Hepatocyte (in vitro differentiated cells): Measurements from ENCODE around the gene PVALEF. TPM values are rescaled to one million over a fixed set of nuclear protein-coding genes. Genes with fewer than 3 reads are reported as not detected.

Experiments used
- DNase-seq: peaks from one replicate; pipeline ENCODE4 v3.0.0-alpha.2; 2016; ENCODE audit warnings: low spot score
- H2AFZ ChIP-seq: fragments of 200-600 bp; sonication (generic); 2 replicates; pipeline ENCODE4 v1.6.0; 2016; ENCODE audit warnings: antibody characterized with exemption, mild to moderate bottlenecking
- H3K27ac ChIP-seq: fragments of 200-600 bp; sonication (generic); 2 replicates; pipeline ENCODE4 v1.5.1; 2016; ENCODE audit warnings: mild to moderate bottlenecking
- H3K27me3 ChIP-seq: fragments of 200-600 bp; sonication (generic); 2 replicates; pipeline ENCODE4 v1.6.1; 2016
- H3K36me3 ChIP-seq: fragments of 200-600 bp; sonication (generic); replicated peaks from 2 replicates; pipeline ENCODE4 v1.5.1; 2016; ENCODE audit warnings: low read depth; ENCODE audit not compliant: insufficient read depth
- H3K4me1 ChIP-seq: fragments of 200-600 bp; sonication (generic); 2 replicates; pipeline ENCODE4 v1.5.1; 2016; ENCODE audit warnings: mild to moderate bottlenecking, moderate library complexity; ENCODE audit not compliant: insufficient read depth
- H3K4me2 ChIP-seq: fragments of 200-600 bp; sonication (generic); 2 replicates; pipeline ENCODE4 v1.6.0; 2016
- H3K4me3 ChIP-seq: fragments of 200-600 bp; sonication (generic); 2 replicates; pipeline ENCODE4 v1.5.1; 2016; ENCODE audit warnings: mild to moderate bottlenecking
- H3K79me2 ChIP-seq: fragments of 200-600 bp; sonication (generic); 2 replicates; pipeline ENCODE4 v1.6.0; 2017; ENCODE audit warnings: mild to moderate bottlenecking
- H3K9me2 ChIP-seq: fragments of 200-600 bp; sonication (generic); replicated peaks from 2 replicates; pipeline ENCODE4 v1.6.0; 2017; ENCODE audit warnings: mild to moderate bottlenecking; ENCODE audit not compliant: insufficient read depth
- H3K9me3 ChIP-seq: fragments of 200-600 bp; sonication (generic); 2 replicates; pipeline ENCODE4 v1.5.1; 2016; ENCODE audit warnings: low read depth, mild to moderate bottlenecking
- H4K20me1 ChIP-seq: fragments of 200-600 bp; sonication (generic); 2 replicates; pipeline ENCODE4 v1.6.0; 2016; ENCODE audit warnings: mild to moderate bottlenecking; ENCODE audit not compliant: insufficient read depth, poor library complexity, severe bottlenecking
- EZH2 ChIP-seq: fragments of 200-600 bp; sonication (generic); IDR thresholded peaks from 2 replicates; pipeline ENCODE4 v1.6.1; 2016; ENCODE audit warnings: antibody characterized with exemption, mild to moderate bottlenecking, borderline replicate concordance
- EZH2phosphoT487 ChIP-seq: fragments of 200-600 bp; sonication (generic); IDR thresholded peaks from one replicate; pipeline ENCODE4 v1.6.1; 2018; ENCODE audit warnings: antibody characterized with exemption, mild to moderate bottlenecking, low read depth, moderate library complexity; ENCODE audit not compliant: unreplicated experiment, severe bottlenecking
- WGBS: methylation state at CpG from one replicate; pipeline ENCODE4 v1.1.6; 2016; ENCODE audit warnings: low lambda C conversion rate; ENCODE audit errors: missing lambda C conversion rate; 5-methylcytosine and 5-hydroxymethylcytosine counted together
- polyA plus RNA-seq: library from polyadenylated mRNA; unstranded; fragments of >200 nt; fragmentation: Nextera tagmentation; extraction: Ambion mirVana; gene quantifications from 2 replicates; pipeline ENCODE4 v1.2.1, GENCODE V29; 2016
- total RNA-seq: library from RNA; depleted of rRNA; stranded (reverse); fragments of >200 nt; gene quantifications from 2 replicates; pipeline ENCODE4 v1.2.3, GENCODE V29; 2014
- TF ChIP-seq, protein P1 (sequence below): fragments of 200-600 bp; sonication (generic); IDR thresholded peaks from 2 replicates; pipeline ENCODE4 v1.5.1; 2016; ENCODE audit warnings: antibody characterized with exemption, mild to moderate bottlenecking; ENCODE audit not compliant: poor library complexity

PVALEF gene
- total and polyA plus RNA-seq, 2 experiments from 2014 or later: 0.15 TPM; not detected in 1

DNA sequence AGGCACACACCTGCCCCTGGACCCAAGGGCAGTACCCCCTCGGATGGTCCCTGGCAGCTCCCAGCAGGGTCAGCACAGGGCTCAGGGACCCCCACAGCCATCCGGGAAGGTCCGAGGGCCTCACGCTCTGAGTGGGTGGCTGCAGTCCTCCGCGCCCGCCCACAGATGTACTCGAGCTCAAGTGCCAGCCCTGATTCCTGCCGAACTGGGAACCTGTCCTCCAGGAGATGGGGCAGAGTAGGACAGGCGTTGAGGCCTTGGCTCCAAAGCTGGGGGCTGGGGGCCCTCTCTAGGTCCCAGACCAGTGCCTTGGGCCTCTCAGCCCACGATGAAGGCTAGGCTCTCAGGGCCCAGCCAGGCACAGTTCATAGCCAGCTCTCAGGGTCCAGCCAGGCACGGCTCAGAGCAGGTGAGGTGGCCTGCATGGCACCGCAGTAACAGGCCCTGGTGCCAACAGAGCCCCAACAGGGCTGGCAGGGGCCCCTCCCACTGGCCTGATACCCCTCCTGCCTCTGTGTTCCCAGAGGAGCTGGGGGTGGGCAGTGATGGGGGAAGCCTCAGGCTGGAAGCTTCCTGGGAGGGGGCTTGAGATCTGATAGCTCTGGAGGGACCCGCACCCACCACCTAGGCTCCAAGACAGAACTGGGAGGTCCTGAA lies 35.5 kb upstream of the PVALEF start:
- WGBS: 88% methylated on average over 14 of the region's 14 CpGs
- Histone ChIP-seq H4K20me1 (no peaks in the 10 kb centered on the region), H3K4me3 (no peak overlapping the region), H3K27me3 (no peaks in the 10 kb centered on the region), H2AFZ (no peak overlapping the region), H3K27ac (no peak overlapping the region), H3K4me1 (peaks cover 14% of the 10 kb centered on the region), H3K4me2 (no peak overlapping the region), H3K9me3 (no peaks in the 10 kb centered on the region), H3K79me2 (no peaks in the 10 kb centered on the region), H3K36me3 (no peaks in the 10 kb centered on the region), H3K9me2 (no peaks in the 10 kb centered on the region)
- TF ChIP-seq, protein P1, sequence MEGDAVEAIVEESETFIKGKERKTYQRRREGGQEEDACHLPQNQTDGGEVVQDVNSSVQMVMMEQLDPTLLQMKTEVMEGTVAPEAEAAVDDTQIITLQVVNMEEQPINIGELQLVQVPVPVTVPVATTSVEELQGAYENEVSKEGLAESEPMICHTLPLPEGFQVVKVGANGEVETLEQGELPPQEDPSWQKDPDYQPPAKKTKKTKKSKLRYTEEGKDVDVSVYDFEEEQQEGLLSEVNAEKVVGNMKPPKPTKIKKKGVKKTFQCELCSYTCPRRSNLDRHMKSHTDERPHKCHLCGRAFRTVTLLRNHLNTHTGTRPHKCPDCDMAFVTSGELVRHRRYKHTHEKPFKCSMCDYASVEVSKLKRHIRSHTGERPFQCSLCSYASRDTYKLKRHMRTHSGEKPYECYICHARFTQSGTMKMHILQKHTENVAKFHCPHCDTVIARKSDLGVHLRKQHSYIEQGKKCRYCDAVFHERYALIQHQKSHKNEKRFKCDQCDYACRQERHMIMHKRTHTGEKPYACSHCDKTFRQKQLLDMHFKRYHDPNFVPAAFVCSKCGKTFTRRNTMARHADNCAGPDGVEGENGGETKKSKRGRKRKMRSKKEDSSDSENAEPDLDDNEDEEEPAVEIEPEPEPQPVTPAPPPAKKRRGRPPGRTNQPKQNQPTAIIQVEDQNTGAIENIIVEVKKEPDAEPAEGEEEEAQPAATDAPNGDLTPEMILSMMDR: no peak
- TF ChIP-seq EZH2phosphoT487 (no peak), EZH2 (no peak)
- DNase-seq: no peak

DNA sequence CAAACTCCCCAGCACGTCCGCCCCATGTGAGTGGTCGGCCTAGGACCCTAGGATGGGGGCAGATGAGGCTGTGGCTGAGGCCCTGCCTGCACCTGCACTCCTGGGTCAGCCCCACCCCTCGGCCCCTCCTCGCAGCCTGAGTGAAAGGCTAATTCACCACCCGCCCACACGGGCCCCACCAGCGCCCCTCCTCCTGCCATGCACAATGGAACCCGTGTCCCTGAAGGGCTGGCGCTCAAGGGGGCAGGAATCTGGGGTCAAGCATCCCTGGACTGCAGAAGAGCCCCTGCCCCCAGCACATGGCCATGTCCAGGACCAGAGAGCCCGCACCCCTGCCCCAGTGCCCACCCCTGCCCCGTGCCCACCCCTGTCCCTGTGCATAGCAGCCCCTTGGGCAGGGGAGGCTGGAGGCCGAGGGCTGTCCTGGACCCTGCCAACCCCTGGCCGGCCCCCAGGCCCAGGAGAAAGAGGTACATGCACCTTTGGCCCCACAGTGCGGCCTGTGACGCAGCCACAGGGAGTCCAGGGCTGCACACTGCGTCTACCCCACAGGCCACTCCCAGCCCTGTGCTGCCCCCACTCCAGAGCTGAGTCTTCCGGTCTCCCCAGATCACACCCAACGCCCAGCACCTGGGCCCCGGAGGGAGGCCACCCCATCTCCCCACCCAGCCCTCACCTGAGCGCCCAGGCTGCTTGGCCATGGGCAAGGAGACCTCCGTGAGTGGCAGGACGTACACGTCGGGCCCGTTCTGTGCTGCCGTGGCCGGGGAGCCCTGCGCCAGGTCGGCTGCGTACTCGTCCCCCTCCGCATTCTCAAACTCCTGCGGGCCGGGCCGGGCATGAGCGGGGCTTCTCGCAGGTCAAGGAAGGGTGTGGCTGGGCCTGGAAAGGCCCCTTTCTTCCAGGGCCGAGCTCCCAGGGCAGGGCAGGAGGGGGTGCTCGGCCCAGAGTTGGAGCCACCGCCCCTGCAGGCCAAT lies 34.6 kb upstream of the PVALEF start:
- no peak overlapping the region for H3K4me3 ChIP-seq
- no peaks in the 10 kb centered on the region for H3K79me2 ChIP-seq
- H3K36me3 ChIP-seq: no peaks in the 10 kb centered on the region
- no peaks in the 10 kb centered on the region for H3K9me3 ChIP-seq
- H3K27me3 ChIP-seq: no peaks in the 10 kb centered on the region
- H3K4me1 ChIP-seq: peaks cover 14% of the 10 kb centered on the region
- no peak for TF ChIP-seq EZH2phosphoT487
- TF ChIP-seq EZH2: no peak
- TF ChIP-seq, protein P1: no peak
- H4K20me1 ChIP-seq: no peaks in the 10 kb centered on the region
- no peak overlapping the region for H2AFZ ChIP-seq
- 89% methylated on average over 39 of the region's 41 CpGs for WGBS
- peak overlapping the region; percentile 76 for H3K27ac ChIP-seq
- peak overlapping the region; percentile 41 for H3K4me2 ChIP-seq
- H3K9me2 ChIP-seq: no peaks in the 10 kb centered on the region
- no peak for DNase-seq

DNA sequence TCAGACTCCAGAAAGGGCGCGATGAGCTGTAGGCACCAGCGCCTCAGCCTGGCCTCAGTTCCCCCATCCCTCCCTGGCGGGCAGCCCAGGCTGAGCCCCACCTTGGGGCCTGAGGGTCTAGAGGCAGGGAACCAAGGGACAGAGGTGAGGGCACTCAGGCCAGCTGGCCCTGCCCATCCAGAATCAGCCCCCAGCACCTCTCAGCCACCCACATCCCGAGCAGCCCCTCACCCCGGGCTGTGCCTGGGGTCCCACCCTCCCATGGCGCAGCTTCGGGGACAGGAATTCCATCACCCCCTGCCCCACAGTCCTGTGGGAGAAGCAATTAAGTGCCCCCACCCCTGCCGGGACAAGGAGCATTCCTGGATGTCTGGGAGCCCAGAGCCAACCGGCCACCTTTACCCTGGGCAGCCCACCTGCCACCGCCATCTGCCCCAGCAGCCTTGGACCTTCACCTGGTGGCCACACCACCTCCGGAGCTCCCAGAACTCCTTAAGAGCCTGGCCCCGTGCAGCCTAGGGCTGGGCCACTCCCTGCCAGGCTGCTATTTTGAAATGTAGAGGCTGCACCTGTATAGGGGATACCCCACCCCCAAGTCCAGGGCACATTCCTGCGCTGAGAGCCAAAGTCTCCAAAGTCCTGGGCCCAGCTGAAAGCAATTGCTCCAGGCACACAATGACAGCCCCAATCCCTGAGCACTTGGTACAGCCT lies 33.7 kb upstream of the PVALEF start:
- Histone ChIP-seq H3K4me1 (peaks cover 14% of the 10 kb centered on the region), H3K4me2 (peak overlapping the region; percentile 41), H3K9me3 (no peaks in the 10 kb centered on the region), H3K27me3 (no peaks in the 10 kb centered on the region), H2AFZ (no peak overlapping the region), H4K20me1 (no peaks in the 10 kb centered on the region), H3K36me3 (no peaks in the 10 kb centered on the region), H3K79me2 (no peaks in the 10 kb centered on the region), H3K9me2 (no peaks in the 10 kb centered on the region), H3K27ac (peak overlapping the region; percentile 86), H3K4me3 (no peak overlapping the region)
- 81% methylated on average over 14 of the region's 14 CpGs for WGBS
- DNase-seq: peak; percentile 74
- TF ChIP-seq EZH2 (no peak), EZH2phosphoT487 (no peak)
- TF ChIP-seq, protein P1: no peak
